Chondrocyte (in vitro differentiated cells): ENCODE data around the gene RAB30. TPM values are rescaled to one million over a fixed set of nuclear protein-coding genes. Genes with fewer than 3 reads are reported as not detected.

Experiments used
- DNase-seq: peaks from one replicate; pipeline ENCODE4 v3.0.0; 2021; ENCODE audit warnings: mixed read lengths, low spot score
- H3K27ac Mint-ChIP-seq: one replicate; pipeline ENCODE4 v1.8.0; 2021; ENCODE audit warnings: mild to moderate bottlenecking, moderate library complexity, mixed read lengths; ENCODE audit not compliant: unreplicated experiment
- H3K27me3 Mint-ChIP-seq: 2 replicates; pipeline ENCODE4 v1.8.0; 2021; ENCODE audit warnings: low read depth, mixed read lengths
- H3K36me3 Mint-ChIP-seq: 2 replicates; pipeline ENCODE4 v1.8.0; 2021; ENCODE audit warnings: low read depth, mixed read lengths
- H3K4me1 Mint-ChIP-seq: 2 replicates; pipeline ENCODE4 v1.8.0; 2021; ENCODE audit warnings: low read depth, mild to moderate bottlenecking, mixed read lengths
- H3K4me3 Mint-ChIP-seq: one replicate; pipeline ENCODE4 v1.8.0; 2021; ENCODE audit warnings: mild to moderate bottlenecking, moderate library complexity, mixed read lengths; ENCODE audit not compliant: unreplicated experiment
- H3K9me3 Mint-ChIP-seq: 2 replicates; pipeline ENCODE4 v1.8.0; 2021; ENCODE audit warnings: low read depth, mixed read lengths
- CTCF ChIP-seq: fragments of 200-600 bp; sonication (generic); IDR thresholded peaks from 2 replicates; pipeline ENCODE4 v1.5.0; 2021; ENCODE audit warnings: antibody characterized with exemption, mild to moderate bottlenecking, moderate library complexity
- total RNA-seq: library from RNA; stranded (reverse); gene quantifications from 3 replicates; pipeline ENCODE4 v1.2.1, GENCODE V29; 2021

RAB30 gene
- total RNA-seq, 1 donor from 2014 or later: 52.6 TPM

- TF ChIP-seq CTCF: no peak
- H3K4me1 Mint-ChIP-seq: no peaks in the 10 kb centered on the region
- H3K9me3 Mint-ChIP-seq: no peaks in the 10 kb centered on the region
- DNase-seq: no peak
- no peak overlapping the region for H3K27ac Mint-ChIP-seq
- peaks cover 5% of the 10 kb centered on the region for H3K36me3 Mint-ChIP-seq
- H3K27me3 Mint-ChIP-seq: no peaks in the 10 kb centered on the region
- H3K4me3 Mint-ChIP-seq: no peak overlapping the region
Observed at GRCh38 chr11:83079820-83080219, 8.1 kb upstream of the RAB30 start.

GRCh38 chr11:83078269-83078668 lies 6.6 kb upstream of the RAB30 start:
- Mint-ChIP-seq H3K4me1 (no peaks in the 10 kb centered on the region), H3K27me3 (no peaks in the 10 kb centered on the region), H3K36me3 (peaks cover 6% of the 10 kb centered on the region), H3K9me3 (no peaks in the 10 kb centered on the region), H3K27ac (no peak overlapping the region), H3K4me3 (no peak overlapping the region)
- no peak for TF ChIP-seq CTCF
- DNase-seq: no peak

GRCh38 chr11:83073884-83074283 lies 2.2 kb upstream of the RAB30 start:
- peaks cover 8% of the 10 kb centered on the region for H3K36me3 Mint-ChIP-seq
- H3K27ac Mint-ChIP-seq: no peak overlapping the region
- H3K4me1 Mint-ChIP-seq: peaks cover 13% of the 10 kb centered on the region
- TF ChIP-seq CTCF: no peak
- DNase-seq: no peak
- no peak overlapping the region for H3K4me3 Mint-ChIP-seq
- H3K27me3 Mint-ChIP-seq: no peaks in the 10 kb centered on the region
- H3K9me3 Mint-ChIP-seq: no peaks in the 10 kb centered on the region

- Mint-ChIP-seq H3K27ac (no peak overlapping the region), H3K4me3 (no peak overlapping the region), H3K27me3 (no peaks in the 10 kb centered on the region), H3K36me3 (peaks cover 6% of the 10 kb centered on the region), H3K9me3 (no peaks in the 10 kb centered on the region), H3K4me1 (peaks cover 19% of the 10 kb centered on the region)
- DNase-seq: no peak
- TF ChIP-seq CTCF: no peak
Observed at GRCh38 chr11:83073258-83073657, 1.6 kb upstream of the RAB30 start.

- Mint-ChIP-seq H3K27ac (no peak overlapping the region), H3K4me3 (no peak overlapping the region), H3K9me3 (no peaks in the 10 kb centered on the region), H3K36me3 (peaks cover 6% of the 10 kb centered on the region), H3K4me1 (peaks cover 22% of the 10 kb centered on the region), H3K27me3 (no peaks in the 10 kb centered on the region)
- no peak for DNase-seq
- TF ChIP-seq CTCF: no peak
Observed at GRCh38 chr11:83072350-83073242, 899 bp upstream of the RAB30 start.
